ENCODE data around the gene ECSCR. TPM values are rescaled to one million over a fixed set of nuclear protein-coding genes. Genes with fewer than 3 reads are reported as not detected.

ECSCR gene
- total and polyA plus RNA-seq, 2 donors (not counting 3 experiments of a cell fraction or from before 2014, with no cell fraction given), result 365 to 1,085 TPM

GRCh38 chr5:139408191-139408590, 54.4 kb downstream of the ECSCR start:
- Histone ChIP-seq H3K9ac (replicated peaks; ENCODE audit: extremely low read depth, insufficient read depth, low read length) (no peak overlapping the region), H3K4me1 (ENCODE audit: control insufficient read depth, extremely low read depth, insufficient read depth, low read length) (peaks cover 10% of the 10 kb centered on the region), H2AFZ (ENCODE audit: low read depth, low read length) (no peak overlapping the region), H4K20me1 (replicated peaks; ENCODE audit: control insufficient read depth, extremely low read depth, insufficient read depth, low read length) (no peaks in the 10 kb centered on the region), H3K9me1 (replicated peaks; ENCODE audit: control insufficient read depth, extremely low read depth, insufficient read depth, low read length) (no peaks in the 10 kb centered on the region), H3K9me3 (replicated peaks; ENCODE audit: control insufficient read depth, insufficient read depth, low read length) (no peaks in the 10 kb centered on the region), H3K4me2 (ENCODE audit: insufficient read depth, low read length) (no peak overlapping the region), H3K27me3 (ENCODE audit: control insufficient read depth in 2 of 2, insufficient read depth in 2 of 2, low read length in 2 of 2) (no peaks in the 10 kb centered on the region), H3K79me2 (ENCODE audit: control insufficient read depth, insufficient read depth, low read length) (no peaks in the 10 kb centered on the region), H3K36me3 (ENCODE audit: control insufficient read depth in 2 of 2, extremely low read depth in 1 of 2, insufficient read depth in 2 of 2, low read length in 2 of 2) (peaks cover 0 to under 1% of the 10 kb centered on the region in 2 experiments), H3K27ac (ENCODE audit: insufficient read depth, low read depth, low read length) (no peak overlapping the region), H3K4me3 (replicated peaks in 1 of 3; ENCODE audit: insufficient read depth in 1 of 3, low read depth in 1 of 3, low read length in 3 of 3) (no peak overlapping the region)
- ChIA-PET CTCF (interaction anchor here (1.6 kb wide), 1 partner anchor 10 kb away, joined by 3 read pairs; no protein-coding TSS in a partner anchor), POLR2A (no interaction called here)
- DNase-seq (ENCODE audit: low read depth, low spot score), result no peak
- intact Hi-C loops (cut with micrococcal nuclease), result loop anchor here (10.0 kb wide), 1 partner anchor 213 kb away; the partner anchor contains the start of gene SIL1
- TF ChIP-seq JUN (IDR thresholded peaks at IDR 0.05; ENCODE audit: borderline replicate concordance, insufficient read depth, insufficient read length, low read depth), result no peak
- TF ChIP-seq, protein P1, sequence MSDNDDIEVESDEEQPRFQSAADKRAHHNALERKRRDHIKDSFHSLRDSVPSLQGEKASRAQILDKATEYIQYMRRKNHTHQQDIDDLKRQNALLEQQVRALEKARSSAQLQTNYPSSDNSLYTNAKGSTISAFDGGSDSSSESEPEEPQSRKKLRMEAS (IDR thresholded peaks at IDR 0.05; ENCODE audit: insufficient read depth, insufficient read length), result no peak
- TF ChIP-seq, protein P2, sequence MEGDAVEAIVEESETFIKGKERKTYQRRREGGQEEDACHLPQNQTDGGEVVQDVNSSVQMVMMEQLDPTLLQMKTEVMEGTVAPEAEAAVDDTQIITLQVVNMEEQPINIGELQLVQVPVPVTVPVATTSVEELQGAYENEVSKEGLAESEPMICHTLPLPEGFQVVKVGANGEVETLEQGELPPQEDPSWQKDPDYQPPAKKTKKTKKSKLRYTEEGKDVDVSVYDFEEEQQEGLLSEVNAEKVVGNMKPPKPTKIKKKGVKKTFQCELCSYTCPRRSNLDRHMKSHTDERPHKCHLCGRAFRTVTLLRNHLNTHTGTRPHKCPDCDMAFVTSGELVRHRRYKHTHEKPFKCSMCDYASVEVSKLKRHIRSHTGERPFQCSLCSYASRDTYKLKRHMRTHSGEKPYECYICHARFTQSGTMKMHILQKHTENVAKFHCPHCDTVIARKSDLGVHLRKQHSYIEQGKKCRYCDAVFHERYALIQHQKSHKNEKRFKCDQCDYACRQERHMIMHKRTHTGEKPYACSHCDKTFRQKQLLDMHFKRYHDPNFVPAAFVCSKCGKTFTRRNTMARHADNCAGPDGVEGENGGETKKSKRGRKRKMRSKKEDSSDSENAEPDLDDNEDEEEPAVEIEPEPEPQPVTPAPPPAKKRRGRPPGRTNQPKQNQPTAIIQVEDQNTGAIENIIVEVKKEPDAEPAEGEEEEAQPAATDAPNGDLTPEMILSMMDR (IDR thresholded peaks at IDR 0.05; ENCODE audit: extremely low read depth in 1 of 2, insufficient read depth in 1 of 2, low read depth in 1 of 2, low read length in 2 of 2), result no peak
- TF ChIP-seq POLR2A (IDR thresholded peaks at IDR 0.05; ENCODE audit: low read depth, low read length), result no peak
- TF ChIP-seq POLR2AphosphoS5 (IDR thresholded peaks at IDR 0.05; ENCODE audit: insufficient read depth, low read depth, low read length), result no peak
- no peak for TF ChIP-seq GATA2 (IDR thresholded peaks at IDR 0.05; ENCODE audit: insufficient read depth, insufficient read length, low read depth, low read length)
- no peak for TF ChIP-seq EZH2 (IDR thresholded peaks at IDR 0.05; ENCODE audit: borderline replicate concordance, low read depth, low read length, severe bottlenecking)
- TF ChIP-seq FOS (IDR thresholded peaks at IDR 0.05; ENCODE audit: borderline replicate concordance, insufficient read depth, low read length), result no peak
- TF ChIP-seq MYC (IDR thresholded peaks at IDR 0.05; ENCODE audit: low read depth, low read length), result no peak
- dilution Hi-C loops (cut with MboI; ENCODE audit: extremely low pct_ligation_motif_present, low sequenced_read_pairs), result no loop called here
- BruUV-seq (replicated peaks), result no TSS peak
- FAIRE-seq, result no peak
